CD8-positive, alpha-beta memory T cell (primary cell): ENCODE data around the gene USP3. TPM values are rescaled to one million over a fixed set of nuclear protein-coding genes. Genes with fewer than 3 reads are reported as not detected.

Source experiments
- CTCF ChIA-PET: fragments of 350-600 bp; sonication (Branson Sonifier 250); formaldehyde crosslinking; loops from one replicate; lab custom pipeline; 2021; ENCODE audit warnings: antibody characterized with exemption; lab: Charles Lee
- POLR2A ChIA-PET: fragments of 350-600 bp; sonication (Branson Sonifier 250); formaldehyde crosslinking; loops from one replicate; lab custom pipeline; 2021; ENCODE audit warnings: antibody characterized with exemption; lab: Charles Lee
- DNase-seq, 5 donors: peaks; one replicate each; pipeline versions ENCODE4 v3.0.0 to v3.0.0-alpha.2; 2020 to 2022; ENCODE audit warnings: mixed read lengths in 1 of 5
- H3K27ac ChIP-seq: one replicate; pipeline ENCODE4 v1.7.0; 2013; ENCODE audit warnings: low read depth, mild to moderate bottlenecking, low read length, moderate library complexity
- H3K27me3 ChIP-seq: 2 replicates; pipeline ENCODE4 v1.7.0; 2013; ENCODE audit warnings: low read length, mild to moderate bottlenecking; ENCODE audit not compliant: insufficient read depth, poor library complexity, severe bottlenecking
- H3K36me3 ChIP-seq: 2 replicates; pipeline ENCODE4 v1.7.0; 2013; ENCODE audit warnings: mild to moderate bottlenecking, low read length, moderate library complexity; ENCODE audit not compliant: insufficient read depth
- H3K4me1 ChIP-seq: 2 replicates; pipeline ENCODE4 v1.7.0; 2013; ENCODE audit warnings: mild to moderate bottlenecking, low read length, moderate library complexity; ENCODE audit not compliant: insufficient read depth
- H3K4me3 ChIP-seq: 2 replicates; pipeline ENCODE4 v1.7.0; 2013; ENCODE audit warnings: mild to moderate bottlenecking, low read length
- H3K9me3 ChIP-seq: 2 replicates; pipeline ENCODE4 v1.7.0; 2013; ENCODE audit warnings: mild to moderate bottlenecking, low read length
- H3K27ac Mint-ChIP-seq, 8 donors: one replicate each; pipeline ENCODE4 v1.8.0; 2020 to 2021; ENCODE audit warnings: mixed read lengths in 8 of 8, mild to moderate bottlenecking in 6 of 8, inconsistent platforms in 3 of 8, moderate library complexity in 3 of 8
- H3K27me3 Mint-ChIP-seq, 2 donors: one replicate each; pipeline ENCODE4 v1.8.0; 2020 to 2021; ENCODE audit warnings: mixed read lengths in 2 of 2, mild to moderate bottlenecking in 1 of 2, moderate library complexity in 1 of 2
- H3K36me3 Mint-ChIP-seq, 3 donors: one replicate each; pipeline ENCODE4 v1.8.0; 2020 to 2021; ENCODE audit warnings: mixed read lengths in 3 of 3, inconsistent platforms in 1 of 3, mild to moderate bottlenecking in 1 of 3
- H3K4me1 Mint-ChIP-seq, 3 donors: one replicate each; pipeline ENCODE4 v1.8.0; 2020 to 2021; ENCODE audit warnings: mixed read lengths in 3 of 3, inconsistent platforms in 1 of 3, mild to moderate bottlenecking in 1 of 3
- H3K4me3 Mint-ChIP-seq, 7 donors: one replicate each; pipeline ENCODE4 v1.8.0; 2020 to 2021; ENCODE audit warnings: mixed read lengths in 7 of 7, mild to moderate bottlenecking in 6 of 7, moderate library complexity in 4 of 7, inconsistent platforms in 2 of 7
- H3K9me3 Mint-ChIP-seq, 5 donors: one replicate each; pipeline ENCODE4 v1.8.0; 2020 to 2022; ENCODE audit warnings: mixed read lengths in 5 of 5, mild to moderate bottlenecking in 3 of 5, moderate library complexity in 2 of 5, inconsistent platforms in 1 of 5
- polyA plus RNA-seq: library from polyadenylated mRNA; unstranded; fragments of 300-500 nt; fragmentation: Illumina TruSeq; gene quantifications from one replicate; pipeline ENCODE4 v1.2.3, GENCODE V29; 2021
- total RNA-seq, 2 experiments: library from RNA; stranded (reverse); gene quantifications; one replicate each; pipeline ENCODE4 v1.2.3, GENCODE V29; 2021

USP3 gene
- total RNA-seq: 10 to 100 TPM; 36.6 to 38.0 TPM
- 50.7 TPM for polyA plus RNA-seq

DNA sequence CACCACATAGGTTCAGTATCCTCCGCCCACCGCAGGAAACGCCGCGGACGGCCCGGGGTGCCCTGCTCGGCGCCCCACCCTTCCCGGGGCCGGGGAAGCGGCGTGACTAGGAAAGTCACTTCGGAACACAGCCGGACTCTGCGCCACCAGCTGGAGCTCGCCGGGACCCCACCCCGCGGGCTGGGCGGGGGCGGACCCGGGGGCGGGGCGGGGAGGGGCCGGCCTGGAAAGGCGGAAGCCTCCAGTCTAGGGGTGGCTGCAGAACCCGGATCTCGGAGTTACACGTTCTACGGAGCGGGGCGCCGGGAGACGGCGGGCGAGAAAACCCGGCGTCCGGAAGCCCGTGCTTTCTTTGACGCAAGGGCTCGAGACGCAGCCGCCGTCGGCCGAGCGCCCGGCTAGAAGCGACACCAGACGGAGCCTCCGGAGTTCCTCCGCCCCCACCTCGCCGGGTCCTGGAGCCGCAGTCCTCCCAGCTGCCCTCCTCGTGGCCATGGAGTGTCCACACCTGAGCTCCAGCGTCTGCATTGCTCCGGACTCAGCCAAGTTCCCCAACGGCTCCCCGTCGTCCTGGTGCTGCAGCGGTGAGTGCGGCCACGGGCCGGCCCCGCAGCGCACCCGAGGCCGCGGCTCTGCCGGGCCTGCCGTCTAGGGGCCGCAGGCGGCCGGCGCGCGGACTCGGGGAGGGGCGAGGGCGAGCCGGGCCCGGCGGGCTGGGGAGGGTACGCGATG is at the start of gene USP3:
TSS of gene USP3 (plus strand) at position 347 of the 732 bp plus-strand sequence. CDS start at position 494, 147 bp downstream.
- Histone ChIP-seq H3K36me3 (no peaks in the 10 kb centered on the region), H3K27me3 (no peaks in the 10 kb centered on the region), H3K4me1 (peaks cover 80% of the 10 kb centered on the region), H3K9me3 (no peaks in the 10 kb centered on the region), H3K27ac (peak within 1 kb of the TSS; percentile 96), H3K4me3 (peak within 1 kb of the TSS; percentile 90)
- ChIA-PET CTCF (interaction anchor here (0.7 to 8.3 kb wide), 13 partner anchors 9 to 108 kb away, joined by 3 to 115 read pairs (median 5); no protein-coding TSS in a partner anchor), POLR2A (interaction anchor here (0.5 to 4.6 kb wide), 16 partner anchors 9 to 589 kb away, joined by 3 to 48 read pairs (median 4); partner anchors contain the start of gene CIAO2A)
- Mint-ChIP-seq H3K4me1 (peaks cover 78 to 81% (median 78%) of the 10 kb centered on the region in 3 donors), H3K9me3 (peaks cover 0 to 3% (median 1%) of the 10 kb centered on the region in 5 donors), H3K4me3 (peak within 1 kb of the TSS; percentile 94 to 99 (median 98)), H3K27ac (peak within 1 kb of the TSS; percentile 96 to 100 (median 100)), H3K27me3 (no peaks in the 10 kb centered on the region), H3K36me3 (peaks cover 0 to 14% (median 2%) of the 10 kb centered on the region in 3 donors)
- peak; percentile 86 to 95 (median 92) for DNase-seq

DNA sequence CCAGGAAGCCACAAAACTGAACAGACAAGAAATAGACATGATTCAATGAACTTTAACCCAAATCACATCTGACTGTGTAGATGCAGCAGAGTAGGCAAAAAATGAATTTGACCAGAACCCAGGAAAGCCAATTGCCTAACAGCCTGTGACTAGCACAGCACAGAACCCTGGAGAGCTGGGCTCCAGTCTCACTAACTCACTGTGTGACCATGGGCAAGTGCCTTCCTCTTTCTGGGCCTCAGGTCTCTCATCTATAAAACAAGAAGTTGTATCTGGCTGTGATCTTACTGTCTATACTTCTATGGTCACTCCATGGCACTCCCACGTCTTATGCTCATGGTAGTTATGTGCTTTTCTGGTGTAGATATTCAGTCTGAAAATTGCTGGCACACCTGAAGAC is 48.1 kb upstream of the USP3 start:
- POLR2A ChIA-PET: no interaction called here
- Mint-ChIP-seq H3K36me3 (no peaks in the 10 kb centered on the region), H3K9me3 (no peaks in the 10 kb centered on the region), H3K27me3 (peaks cover 2 to 5% of the 10 kb centered on the region in 2 donors), H3K27ac (no peak overlapping the region), H3K4me1 (no peaks in the 10 kb centered on the region), H3K4me3 (no peak overlapping the region)
- no peaks in the 10 kb centered on the region for H3K9me3 ChIP-seq
- no peaks in the 10 kb centered on the region for H3K4me1 ChIP-seq
- no peak overlapping the region for H3K27ac ChIP-seq
- no peaks in the 10 kb centered on the region for H3K36me3 ChIP-seq
- H3K4me3 ChIP-seq: no peak overlapping the region
- CTCF ChIA-PET: no interaction called here
- no peaks in the 10 kb centered on the region for H3K27me3 ChIP-seq
- no peak for DNase-seq

DNA sequence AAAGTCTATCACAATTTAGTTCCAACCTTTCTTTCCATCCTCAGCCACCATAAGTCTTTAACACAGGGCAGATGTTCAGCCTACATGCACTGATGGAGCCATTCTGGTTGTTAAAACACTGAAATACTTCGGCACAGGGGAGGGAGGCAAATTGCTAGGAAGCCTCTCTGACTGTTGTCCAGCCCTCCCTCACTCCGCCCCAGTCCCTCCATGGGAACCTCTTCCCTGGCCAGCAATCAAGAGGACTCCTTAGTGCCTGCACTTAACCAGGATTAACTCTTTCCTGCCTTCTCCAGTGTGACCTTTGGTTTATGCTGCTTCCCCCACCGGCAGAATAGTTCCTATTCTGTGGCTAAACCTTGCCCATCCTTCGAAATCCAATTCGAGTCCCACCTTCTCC is 47.0 kb upstream of the USP3 start:
- H3K27ac ChIP-seq: no peak overlapping the region
- Mint-ChIP-seq H3K36me3 (no peaks in the 10 kb centered on the region), H3K9me3 (no peaks in the 10 kb centered on the region), H3K27me3 (peaks cover 2 to 5% of the 10 kb centered on the region in 2 donors), H3K27ac (no peak overlapping the region), H3K4me1 (no peaks in the 10 kb centered on the region), H3K4me3 (no peak overlapping the region)
- no peak for DNase-seq
- ChIA-PET CTCF (no interaction called here), POLR2A (no interaction called here)
- H3K4me1 ChIP-seq: no peaks in the 10 kb centered on the region
- H3K27me3 ChIP-seq: no peaks in the 10 kb centered on the region
- no peaks in the 10 kb centered on the region for H3K9me3 ChIP-seq
- no peaks in the 10 kb centered on the region for H3K36me3 ChIP-seq
- no peak overlapping the region for H3K4me3 ChIP-seq

DNA sequence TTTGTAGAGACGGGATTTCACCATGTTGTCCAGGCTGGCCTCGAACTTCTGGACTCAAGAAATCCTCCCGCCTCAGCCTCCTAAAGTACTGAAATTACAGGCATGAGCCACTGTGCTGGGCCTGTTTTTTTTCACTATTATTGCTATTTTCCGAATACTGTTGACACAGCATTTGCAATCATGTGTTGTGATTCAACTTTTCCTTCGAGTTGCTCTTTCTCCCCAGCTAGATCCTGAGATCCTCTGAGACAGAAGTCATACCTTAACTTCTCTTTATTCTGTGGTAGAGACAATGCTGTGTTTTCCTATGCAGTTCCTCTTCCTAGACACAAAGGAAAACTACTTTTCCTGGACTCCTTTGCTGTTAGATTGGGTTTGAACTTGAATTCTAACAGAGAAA is 46.4 kb upstream of the USP3 start:
- H3K4me1 ChIP-seq: no peaks in the 10 kb centered on the region
- ChIA-PET CTCF (no interaction called here), POLR2A (no interaction called here)
- H3K36me3 ChIP-seq: no peaks in the 10 kb centered on the region
- H3K9me3 ChIP-seq: no peaks in the 10 kb centered on the region
- no peak overlapping the region for H3K4me3 Mint-ChIP-seq
- H3K4me3 ChIP-seq: no peak overlapping the region
- H3K27ac Mint-ChIP-seq: no peak overlapping the region
- no peak overlapping the region for H3K27ac ChIP-seq
- DNase-seq: no peak
- H3K27me3 Mint-ChIP-seq: peaks cover 2 to 5% of the 10 kb centered on the region in 2 donors
- H3K27me3 ChIP-seq: no peaks in the 10 kb centered on the region
- no peaks in the 10 kb centered on the region for H3K4me1 Mint-ChIP-seq
- H3K36me3 Mint-ChIP-seq: no peaks in the 10 kb centered on the region
- H3K9me3 Mint-ChIP-seq: no peaks in the 10 kb centered on the region

GRCh38 chr15:63458794-63459395 is 45.5 kb upstream of the USP3 start:
- no peaks in the 10 kb centered on the region for H3K9me3 ChIP-seq
- Mint-ChIP-seq H3K4me3 (no peak overlapping the region), H3K27me3 (peaks cover 4 to 10% of the 10 kb centered on the region in 2 donors), H3K4me1 (no peaks in the 10 kb centered on the region), H3K9me3 (no peaks in the 10 kb centered on the region), H3K27ac (peak overlapping the region in 1 of 8 donors; percentile 33), H3K36me3 (no peaks in the 10 kb centered on the region)
- POLR2A ChIA-PET: no interaction called here
- H3K27me3 ChIP-seq: no peaks in the 10 kb centered on the region
- no peak overlapping the region for H3K27ac ChIP-seq
- DNase-seq: no peak
- no peaks in the 10 kb centered on the region for H3K4me1 ChIP-seq
- CTCF ChIA-PET: no interaction called here
- no peak overlapping the region for H3K4me3 ChIP-seq
- no peaks in the 10 kb centered on the region for H3K36me3 ChIP-seq

DNA sequence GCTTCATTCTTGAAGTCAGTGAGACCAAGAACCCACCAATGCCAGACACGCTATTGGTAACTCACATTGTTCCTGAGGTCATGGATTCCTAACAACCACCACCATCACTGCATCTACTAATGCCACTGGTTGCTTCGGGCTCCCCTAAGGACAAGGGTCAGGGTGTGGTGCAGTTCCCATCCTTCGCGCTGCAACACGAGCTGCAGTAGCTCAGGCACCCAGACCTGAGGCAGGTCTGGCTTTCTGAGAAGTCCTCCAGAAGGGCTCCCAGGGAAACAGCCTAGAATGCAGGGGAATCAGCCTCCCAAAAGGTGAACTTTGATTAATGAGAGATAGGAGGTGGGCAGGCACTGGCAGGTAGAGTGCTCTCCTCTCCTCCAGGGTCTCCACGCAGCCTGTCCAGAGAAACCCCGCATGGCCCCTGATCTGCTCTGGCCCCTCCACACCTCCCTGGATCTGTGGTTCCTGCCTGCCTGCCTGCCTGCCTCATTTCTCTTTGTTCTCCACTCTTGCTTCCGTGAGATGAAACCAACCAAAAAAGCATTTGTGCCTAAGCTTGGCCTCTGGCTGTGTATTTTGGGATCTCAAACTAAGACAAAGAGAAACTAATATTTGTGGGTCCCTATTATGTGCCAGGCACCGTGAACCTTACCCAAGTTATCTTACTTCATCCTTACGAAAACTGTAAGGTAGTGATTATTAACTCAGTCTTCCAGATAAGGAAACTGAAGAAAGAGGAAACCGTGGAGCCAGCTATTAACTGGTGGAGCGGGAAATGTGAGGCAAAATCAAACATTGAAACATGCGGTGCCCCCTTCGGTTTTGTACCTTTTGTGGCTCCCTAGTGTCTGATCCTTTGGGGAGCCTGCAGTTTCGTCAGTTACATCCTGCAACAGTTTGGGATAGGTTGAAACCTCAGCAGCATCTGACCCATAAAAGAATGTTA is 43.9 kb upstream of the USP3 start:
- H3K4me1 ChIP-seq: no peaks in the 10 kb centered on the region
- CTCF ChIA-PET: no interaction called here
- H3K9me3 Mint-ChIP-seq: no peaks in the 10 kb centered on the region

GRCh38 chr15:63461230-63461985 is 43.0 kb upstream of the USP3 start:
- POLR2A ChIA-PET: no interaction called here
- no peaks in the 10 kb centered on the region for H3K27me3 ChIP-seq
- H3K27me3 Mint-ChIP-seq: peaks cover 6 to 10% of the 10 kb centered on the region in 2 donors
- no peak for DNase-seq
- H3K36me3 Mint-ChIP-seq: no peaks in the 10 kb centered on the region
- no peaks in the 10 kb centered on the region for H3K36me3 ChIP-seq
- H3K4me1 ChIP-seq: no peaks in the 10 kb centered on the region
- CTCF ChIA-PET: no interaction called here
- H3K4me3 Mint-ChIP-seq: no peak overlapping the region
- H3K4me3 ChIP-seq: no peak overlapping the region
- H3K9me3 Mint-ChIP-seq: no peaks in the 10 kb centered on the region
- peaks cover 0 to 2% (median 2%) of the 10 kb centered on the region in 3 donors for H3K4me1 Mint-ChIP-seq
- H3K9me3 ChIP-seq: no peaks in the 10 kb centered on the region
- no peak overlapping the region for H3K27ac Mint-ChIP-seq
- H3K27ac ChIP-seq: no peak overlapping the region

More for the DNA sequence above, 43.9 kb upstream of the USP3 start:
- no peak overlapping the region for H3K4me3 ChIP-seq
- POLR2A ChIA-PET: no interaction called here
- Mint-ChIP-seq H3K27ac (no peak overlapping the region), H3K36me3 (no peaks in the 10 kb centered on the region), H3K4me1 (no peaks in the 10 kb centered on the region), H3K27me3 (peaks cover 6 to 10% of the 10 kb centered on the region in 2 donors), H3K4me3 (no peak overlapping the region)
- no peaks in the 10 kb centered on the region for H3K36me3 ChIP-seq
- no peaks in the 10 kb centered on the region for H3K27me3 ChIP-seq
- DNase-seq: no peak
- H3K27ac ChIP-seq: no peak overlapping the region
- H3K9me3 ChIP-seq: no peaks in the 10 kb centered on the region
